Stimulated activated naive CD8-positive, alpha-beta T cell treated with anti-CD3 and anti-CD28 coated beads, Interleukin-15, amount 100 ng/mL, for 72 hours (primary cell): ENCODE data around the gene CHTOP.

Experiments
- ATAC-seq: fragments of 150-1000 bp; cut with Tn5 transposase; 2 replicates; pipeline ENCODE4 v1.10.0; 2021; ENCODE audit warnings: mild to moderate bottlenecking, moderate library complexity
- DNase-seq, 2 donors: peaks; one replicate each; pipeline ENCODE4 v3.0.0; 2021 to 2022
- H3K27ac Mint-ChIP-seq, 2 donors: one replicate each; pipeline ENCODE4 v1.8.0; 2022; ENCODE audit warnings: mild to moderate bottlenecking in 2 of 2, mixed read lengths in 2 of 2, moderate library complexity in 2 of 2
- H3K27me3 Mint-ChIP-seq: one replicate; pipeline ENCODE4 v1.8.0; 2022; ENCODE audit warnings: mixed read lengths
- H3K4me1 Mint-ChIP-seq: one replicate; pipeline ENCODE4 v1.8.0; 2022; ENCODE audit warnings: mild to moderate bottlenecking, mixed read lengths
- H3K4me3 Mint-ChIP-seq, 2 donors: one replicate each; pipeline ENCODE4 v1.8.0; 2022; ENCODE audit warnings: mild to moderate bottlenecking in 2 of 2, mixed read lengths in 2 of 2, moderate library complexity in 1 of 2
- H3K9me3 Mint-ChIP-seq, 2 donors: one replicate each; pipeline ENCODE4 v1.8.0; 2022; ENCODE audit warnings: mixed read lengths in 2 of 2

Gene CHTOP

GRCh38 chr1:153679337-153680119 lies 45.7 kb downstream of the CHTOP start:
- no peak overlapping the region for H3K27ac Mint-ChIP-seq
- H3K27me3 Mint-ChIP-seq = peaks cover 70% of the 10 kb centered on the region
- ATAC-seq (peak; percentile 74), DNase-seq (peak; percentile 43 to 50)
- peak overlapping the region; percentile 70 to 83 for H3K4me3 Mint-ChIP-seq
- peaks cover 28% of the 10 kb centered on the region for H3K4me1 Mint-ChIP-seq
- no peaks in the 10 kb centered on the region for H3K9me3 Mint-ChIP-seq

- H3K4me1 Mint-ChIP-seq = peaks cover 28% of the 10 kb centered on the region
Measured at GRCh38 chr1:153680120-153680403, 46.2 kb downstream of the CHTOP start.

GRCh38 chr1:153682730-153683129 lies 48.9 kb downstream of the CHTOP start:
- peaks cover 24% of the 10 kb centered on the region for H3K4me1 Mint-ChIP-seq
- ATAC-seq (no peak), DNase-seq (no peak)
- H3K27me3 Mint-ChIP-seq = peaks cover 68% of the 10 kb centered on the region
- no peak overlapping the region for H3K4me3 Mint-ChIP-seq
- H3K9me3 Mint-ChIP-seq = no peaks in the 10 kb centered on the region
- H3K27ac Mint-ChIP-seq = no peak overlapping the region

More at GRCh38 chr1:153680120-153680403, 46.2 kb downstream of the CHTOP start:
- peak overlapping the region; percentile 70 to 83 for H3K4me3 Mint-ChIP-seq
- H3K27me3 Mint-ChIP-seq = peaks cover 70% of the 10 kb centered on the region
- no peaks in the 10 kb centered on the region for H3K9me3 Mint-ChIP-seq
- DNase-seq (no peak), ATAC-seq (no peak)
- H3K27ac Mint-ChIP-seq = no peak overlapping the region

- H3K4me3 Mint-ChIP-seq = no peak overlapping the region
- DNase-seq (no peak), ATAC-seq (no peak)
- H3K4me1 Mint-ChIP-seq = peaks cover 13% of the 10 kb centered on the region
- H3K27me3 Mint-ChIP-seq = peaks cover 57% of the 10 kb centered on the region
- no peak overlapping the region for H3K27ac Mint-ChIP-seq
- H3K9me3 Mint-ChIP-seq = no peaks in the 10 kb centered on the region
Measured at GRCh38 chr1:153683854-153684253, 50.0 kb downstream of the CHTOP start.

GRCh38 chr1:153684892-153685291 lies 51.0 kb downstream of the CHTOP start:
- Mint-ChIP-seq H3K9me3 (no peaks in the 10 kb centered on the region), H3K4me3 (no peak overlapping the region), H3K4me1 (peaks cover 7% of the 10 kb centered on the region), H3K27ac (no peak overlapping the region), H3K27me3 (peaks cover 47% of the 10 kb centered on the region)
- ATAC-seq (no peak), DNase-seq (no peak)

- DNase-seq (no peak), ATAC-seq (no peak)
- peaks cover 38% of the 10 kb centered on the region for H3K27me3 Mint-ChIP-seq
- H3K4me1 Mint-ChIP-seq = no peaks in the 10 kb centered on the region
- no peak overlapping the region for H3K27ac Mint-ChIP-seq
- no peaks in the 10 kb centered on the region for H3K9me3 Mint-ChIP-seq
- no peak overlapping the region for H3K4me3 Mint-ChIP-seq
Measured at GRCh38 chr1:153685544-153686340, 51.9 kb downstream of the CHTOP start.

- DNase-seq = no peak
- H3K27me3 Mint-ChIP-seq = peaks cover 22% of the 10 kb centered on the region
- H3K4me3 Mint-ChIP-seq = no peak overlapping the region
- no peaks in the 10 kb centered on the region for H3K9me3 Mint-ChIP-seq
- no peaks in the 10 kb centered on the region for H3K4me1 Mint-ChIP-seq
- ATAC-seq = no peak
- no peak overlapping the region for H3K27ac Mint-ChIP-seq
Measured at GRCh38 chr1:153687346-153688125, 53.7 kb downstream of the CHTOP start.

- no peak overlapping the region for H3K27ac Mint-ChIP-seq
- no peak overlapping the region for H3K4me3 Mint-ChIP-seq
- H3K27me3 Mint-ChIP-seq = peaks cover 22% of the 10 kb centered on the region
- H3K4me1 Mint-ChIP-seq = no peaks in the 10 kb centered on the region
- ATAC-seq (no peak), DNase-seq (no peak)
- H3K9me3 Mint-ChIP-seq = no peaks in the 10 kb centered on the region
Measured at GRCh38 chr1:153688276-153688675, 54.4 kb downstream of the CHTOP start.

GRCh38 chr1:153688736-153689328 lies 55.0 kb downstream of the CHTOP start:
- H3K27ac Mint-ChIP-seq = no peak overlapping the region
- DNase-seq = no peak

GRCh38 chr1:153693466-153693865 lies 59.6 kb downstream of the CHTOP start:
- DNase-seq = no peak
- Mint-ChIP-seq H3K27ac (peak overlapping the region; percentile 2 to 36), H3K4me1 (no peaks in the 10 kb centered on the region), H3K4me3 (no peak overlapping the region), H3K27me3 (peaks cover 12% of the 10 kb centered on the region), H3K9me3 (no peaks in the 10 kb centered on the region)
- peak; percentile 26 for ATAC-seq

More at GRCh38 chr1:153688736-153689328, 55.0 kb downstream of the CHTOP start:
- Mint-ChIP-seq H3K9me3 (no peaks in the 10 kb centered on the region), H3K4me1 (no peaks in the 10 kb centered on the region), H3K27me3 (peaks cover 16% of the 10 kb centered on the region), H3K4me3 (no peak overlapping the region)
- ATAC-seq = no peak
